ENCODE measurements around the gene NFAM1.

NFAM1 gene

DNA sequence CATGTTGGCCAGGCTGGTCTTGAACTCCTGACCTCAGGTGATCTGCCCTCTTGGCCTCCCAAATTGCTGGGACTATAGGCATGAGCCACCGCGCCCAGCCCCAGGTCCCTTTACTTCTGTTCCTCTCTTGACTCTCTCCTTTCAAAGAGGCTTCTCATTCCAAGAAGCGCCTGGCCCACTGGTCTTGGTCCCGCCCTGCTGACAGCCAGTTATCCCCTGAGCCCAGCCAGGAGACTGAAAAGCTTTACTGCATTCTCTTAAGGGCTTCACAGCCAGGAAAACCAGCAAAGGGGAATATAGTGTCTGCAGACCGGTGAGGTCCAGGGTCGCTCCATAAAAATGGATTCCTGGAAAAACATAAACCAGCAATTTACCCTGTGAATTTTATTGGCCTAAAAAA is 68.3 kb downstream of the NFAM1 start:
- in situ Hi-C loops (cut with MboI; ENCODE audit: low sequenced_read_pairs), result no loop called here

DNA sequence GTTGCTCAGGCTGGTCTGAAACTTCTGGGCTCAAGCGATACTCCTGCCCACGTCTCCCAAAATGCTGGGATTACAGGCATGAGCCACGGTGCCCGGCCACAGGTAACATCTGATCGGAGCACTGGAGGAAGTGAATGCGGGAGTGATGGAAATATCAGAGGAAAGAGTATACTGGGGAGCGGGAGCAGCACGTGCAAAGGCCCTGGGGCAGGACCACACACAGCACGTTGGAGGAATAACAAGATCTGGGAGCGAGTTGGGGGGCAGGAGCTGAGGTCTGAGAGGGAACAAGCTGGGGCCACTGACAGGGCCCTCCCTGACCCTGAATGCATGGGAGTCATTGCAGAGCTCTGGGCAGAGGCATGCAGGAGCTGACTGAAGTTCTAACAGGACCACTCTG is 70.7 kb downstream of the NFAM1 start:
- in situ Hi-C loops (cut with MboI; ENCODE audit: low sequenced_read_pairs), result no loop called here

DNA sequence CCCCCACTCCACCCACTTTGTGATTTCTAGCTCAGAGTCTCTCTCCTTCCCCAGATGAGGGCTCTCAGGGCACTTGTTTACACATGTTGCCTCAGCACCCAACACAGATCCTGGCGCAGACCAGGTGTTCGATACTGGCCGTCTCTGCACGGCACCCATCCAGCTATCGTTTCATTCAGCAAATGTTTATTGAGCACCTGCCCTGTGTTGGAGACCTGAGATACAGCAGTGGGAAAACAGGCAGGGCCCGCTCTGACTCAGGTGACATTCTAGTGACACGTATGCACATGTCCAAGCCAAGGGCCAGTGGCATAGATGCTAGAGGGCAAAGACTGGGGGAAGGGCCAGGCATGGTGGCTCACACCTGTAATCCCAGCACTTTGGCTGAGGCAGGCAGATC is 71.9 kb downstream of the NFAM1 start:
- in situ Hi-C loops (cut with MboI; ENCODE audit: low sequenced_read_pairs), result no loop called here

DNA sequence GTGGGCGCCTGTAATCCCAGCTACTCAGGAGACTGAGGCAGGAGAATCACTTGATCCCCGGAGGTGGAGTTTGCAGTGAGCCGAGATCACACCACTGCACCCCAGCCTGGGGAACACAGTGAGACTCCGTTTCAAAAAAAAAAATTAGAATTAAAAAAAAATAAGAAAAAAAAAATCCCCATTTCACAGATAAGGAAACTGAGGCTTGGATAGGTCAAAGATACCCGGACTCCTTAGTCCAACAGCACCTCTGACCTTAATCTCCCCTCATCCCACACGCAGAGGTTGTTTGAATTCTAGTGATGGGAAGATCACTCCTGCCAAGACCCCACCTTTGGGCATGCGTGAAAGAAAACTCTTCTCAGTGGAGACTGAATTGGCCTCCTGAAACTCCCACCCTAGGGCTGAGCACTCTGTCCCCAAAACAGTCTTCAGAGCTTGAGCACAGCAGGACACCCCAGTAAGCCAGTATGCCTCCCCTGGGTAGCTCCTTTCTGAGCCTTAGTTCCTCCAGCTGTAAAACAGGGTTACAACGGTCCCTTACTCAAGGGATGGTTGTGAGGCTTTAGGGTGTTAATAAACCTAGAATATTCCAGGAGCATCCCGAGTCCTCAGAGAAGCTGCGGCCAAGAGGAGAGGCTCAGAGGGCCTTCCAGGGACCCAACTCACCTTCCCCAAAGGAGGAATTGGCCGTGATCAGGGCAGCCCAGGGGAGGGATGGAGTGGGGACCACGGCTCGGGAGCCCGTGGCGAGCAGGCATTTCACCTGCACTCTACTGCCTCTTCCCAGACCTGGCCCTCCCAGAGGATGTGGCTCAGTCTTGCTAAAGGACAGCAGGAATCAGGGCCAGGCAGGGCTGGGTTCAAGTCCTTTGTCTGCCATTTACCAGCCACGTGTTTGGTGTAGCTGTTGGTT is 73.3 kb downstream of the NFAM1 start:
- in situ Hi-C loops (cut with MboI; ENCODE audit: low sequenced_read_pairs), result no loop called here

DNA sequence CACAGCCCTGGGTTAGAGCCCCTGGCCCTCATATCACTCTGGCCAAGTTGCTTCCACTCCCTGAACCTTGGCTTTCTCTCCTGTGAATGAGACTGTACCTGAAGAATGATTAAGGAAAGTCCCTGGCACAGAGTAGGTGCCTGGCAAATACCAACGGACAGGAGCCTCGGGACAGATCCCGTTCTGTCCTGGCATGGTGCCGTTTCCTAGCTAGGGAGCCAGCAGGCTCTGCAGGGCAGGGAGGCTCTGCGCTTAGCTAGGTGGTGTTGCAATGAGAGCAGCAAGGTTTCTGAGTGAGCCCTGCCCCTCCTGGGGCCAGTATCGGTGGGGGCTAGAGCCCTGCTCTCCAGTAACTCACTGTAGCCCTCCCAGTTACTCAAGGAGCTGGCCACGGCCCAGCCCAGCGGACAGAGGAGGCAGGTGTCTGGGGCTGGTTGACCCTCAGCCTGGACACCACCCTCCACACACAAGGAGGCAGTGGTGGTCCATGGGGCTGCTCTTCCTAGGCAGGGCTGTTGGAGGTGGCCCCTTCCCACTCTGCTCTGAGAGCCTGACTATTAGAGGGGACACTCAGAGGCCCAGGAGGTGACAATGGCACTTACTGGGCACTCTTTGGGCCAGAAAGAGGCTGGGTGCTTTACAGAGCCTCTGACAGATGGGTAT is 74.4 kb downstream of the NFAM1 start:
- in situ Hi-C loops (cut with MboI; ENCODE audit: low sequenced_read_pairs), result no loop called here

DNA sequence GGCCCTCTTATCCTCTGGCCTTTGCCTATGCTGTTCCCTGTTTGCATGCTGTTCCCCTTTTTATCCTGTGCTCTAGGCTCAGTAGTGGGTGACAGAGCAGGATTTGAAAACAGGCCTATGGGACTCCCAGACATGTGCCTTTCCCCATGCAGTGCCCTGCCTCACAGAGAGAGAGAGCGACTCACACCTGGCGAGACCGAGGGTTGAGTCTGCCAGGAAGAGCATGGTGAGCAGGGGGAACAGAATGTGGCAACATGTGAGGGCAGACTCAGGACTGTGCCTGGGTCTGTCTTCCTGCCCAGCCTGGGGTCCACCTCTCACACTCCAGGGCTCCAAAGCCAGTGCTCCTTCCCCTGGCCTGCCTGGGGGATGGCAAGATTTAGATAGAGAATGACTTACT is 75.0 kb downstream of the NFAM1 start:
- in situ Hi-C loops (cut with MboI; ENCODE audit: low sequenced_read_pairs), result no loop called here

DNA sequence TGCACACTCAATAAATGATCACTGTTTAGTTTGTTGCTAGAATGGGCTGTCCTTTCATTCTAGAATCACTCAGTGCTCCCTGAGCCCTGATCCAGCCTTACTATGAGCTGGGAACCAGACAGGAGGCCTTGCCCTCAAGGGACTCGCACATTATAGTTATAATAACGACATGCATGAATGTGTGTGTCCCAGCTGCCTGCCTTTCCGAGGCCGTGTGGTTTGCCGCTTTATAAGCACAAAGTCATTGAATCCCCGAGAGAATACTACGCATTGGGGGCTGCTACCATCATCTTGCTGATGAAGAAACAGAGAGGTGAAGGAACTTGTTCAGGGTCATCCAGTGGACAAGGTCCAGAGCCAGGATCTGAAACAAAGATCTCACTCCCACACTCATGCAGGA is 75.7 kb downstream of the NFAM1 start:
- in situ Hi-C loops (cut with MboI; ENCODE audit: low sequenced_read_pairs), result no loop called here

DNA sequence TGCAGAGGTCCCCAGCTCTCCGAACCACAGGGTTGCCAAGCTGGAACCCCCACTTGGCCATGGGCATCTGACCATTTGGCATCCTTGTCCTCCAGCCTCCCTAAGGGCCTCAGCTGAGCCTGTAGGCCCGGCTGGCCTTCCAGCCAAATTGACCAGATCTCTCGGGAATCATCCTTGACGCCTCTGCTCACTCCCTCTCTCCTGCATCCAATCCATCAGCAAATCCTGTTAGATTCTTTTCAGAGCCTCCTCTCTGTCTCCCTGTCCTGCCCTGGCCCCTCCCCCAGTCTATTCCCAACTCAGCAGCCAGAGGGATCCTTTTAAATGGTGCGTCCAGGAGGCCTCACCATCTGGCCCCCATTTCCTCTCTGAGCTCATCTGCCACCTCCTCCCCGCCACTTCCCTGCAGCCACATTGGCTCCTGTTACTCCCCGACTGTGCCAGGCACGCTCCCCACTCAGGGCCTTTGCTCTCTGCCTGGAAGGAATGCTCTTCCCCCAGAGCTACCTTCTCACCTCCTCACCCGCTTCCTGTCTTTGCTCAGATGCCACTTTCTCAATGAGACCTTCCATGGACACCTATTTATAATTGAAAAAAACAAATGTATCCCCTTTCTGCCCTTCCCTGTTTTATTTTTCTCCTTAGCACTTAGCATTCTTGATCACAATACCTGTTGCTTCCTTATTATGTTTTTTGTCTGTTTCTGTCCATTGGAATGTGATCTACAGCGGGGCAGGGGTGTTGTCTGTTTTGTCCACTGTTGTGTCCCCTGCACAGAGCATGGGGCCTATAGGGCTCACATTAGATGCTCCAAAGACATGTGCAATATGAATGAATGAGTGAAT is 78.1 kb downstream of the NFAM1 start:
- in situ Hi-C loops (cut with MboI; ENCODE audit: low sequenced_read_pairs), result no loop called here

DNA sequence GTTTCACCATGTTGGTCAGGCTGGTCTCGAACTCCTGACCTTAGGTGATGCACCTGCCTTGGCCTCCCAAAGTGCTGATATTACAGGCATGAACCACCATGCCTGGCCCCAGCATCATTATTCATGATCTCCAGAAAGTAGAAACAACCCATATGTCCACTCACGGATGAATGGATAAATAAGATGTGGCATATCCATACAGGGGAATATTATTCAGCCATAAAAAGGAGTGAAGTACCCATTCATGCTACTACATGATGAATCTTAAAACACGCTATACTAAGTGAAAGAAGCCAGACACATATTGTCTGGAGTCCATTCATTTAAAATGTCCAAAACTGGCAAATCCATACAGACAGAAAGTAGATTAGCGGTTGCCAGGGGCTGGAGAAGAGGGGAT is 81.8 kb downstream of the NFAM1 start:
- in situ Hi-C loops (cut with MboI; ENCODE audit: low sequenced_read_pairs), result no loop called here

DNA sequence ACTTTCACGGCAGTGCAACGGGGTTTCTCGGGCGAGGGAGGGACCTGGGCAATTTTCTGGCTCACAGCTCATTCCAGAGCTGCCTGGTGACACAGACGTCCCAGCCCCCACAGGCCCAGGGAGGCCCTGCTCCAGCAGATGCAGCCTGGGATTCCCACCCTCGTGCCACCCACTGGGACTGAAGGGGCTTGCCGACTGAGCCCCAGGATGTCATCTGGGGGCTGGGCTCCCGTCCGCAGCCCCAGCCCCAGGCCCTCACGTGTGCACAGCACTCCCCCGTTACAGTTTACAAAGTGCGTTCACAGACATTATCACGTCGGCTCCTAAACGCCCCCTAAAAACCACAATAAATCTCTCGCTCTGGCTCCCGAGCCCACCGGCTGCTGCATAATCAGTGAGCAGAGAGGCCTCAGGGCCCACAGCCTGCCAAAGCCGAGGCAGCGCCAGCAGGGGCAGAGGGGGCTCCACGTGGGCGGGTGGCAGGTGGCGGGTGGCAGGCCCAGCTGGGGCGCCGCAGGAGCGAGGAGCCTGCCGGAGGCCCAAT is 84.8 kb downstream of the NFAM1 start:
- in situ Hi-C loops (cut with MboI; ENCODE audit: low sequenced_read_pairs), result no loop called here

DNA sequence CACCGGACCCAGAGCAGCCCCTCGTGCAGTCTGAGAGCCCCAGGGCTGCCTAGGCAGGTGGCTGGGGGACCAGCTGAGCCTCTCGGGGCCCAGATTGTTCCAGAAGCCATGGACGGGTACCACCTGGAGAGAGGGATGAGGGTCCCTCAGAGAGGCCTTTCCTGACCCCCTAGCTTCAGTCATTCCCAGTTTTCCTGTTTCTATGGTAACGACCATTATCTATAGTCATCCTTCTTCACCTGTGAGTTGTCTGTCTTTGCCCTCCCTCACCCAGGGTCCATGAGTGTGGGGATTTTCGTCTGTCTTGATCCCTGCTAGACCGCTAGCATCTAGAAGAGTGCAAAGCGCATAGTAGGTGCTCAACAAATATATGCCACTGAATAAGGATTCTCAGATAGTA is 85.5 kb downstream of the NFAM1 start:
- in situ Hi-C loops (cut with MboI; ENCODE audit: low sequenced_read_pairs), result no loop called here

DNA sequence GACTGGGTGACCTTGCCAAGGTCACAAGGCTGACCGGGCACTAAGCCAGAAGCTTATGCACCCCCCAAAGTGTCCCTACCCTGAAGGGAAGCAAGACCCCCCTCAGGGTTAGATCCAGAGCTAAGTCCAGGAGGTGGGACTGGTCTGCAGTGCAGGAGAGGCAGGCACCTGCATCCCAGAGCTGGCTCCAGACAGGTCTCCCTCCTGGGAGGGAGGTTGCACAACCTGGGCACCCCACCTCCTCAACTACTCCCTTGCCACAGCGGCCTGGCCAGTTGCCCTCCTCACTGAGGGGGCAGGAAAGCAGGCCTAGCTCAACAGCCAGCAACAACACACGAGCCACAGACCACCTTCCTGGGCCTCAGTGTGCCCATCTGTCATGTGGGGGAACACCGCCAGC is 86.7 kb downstream of the NFAM1 start:
- in situ Hi-C loops (cut with MboI; ENCODE audit: low sequenced_read_pairs), result no loop called here

DNA sequence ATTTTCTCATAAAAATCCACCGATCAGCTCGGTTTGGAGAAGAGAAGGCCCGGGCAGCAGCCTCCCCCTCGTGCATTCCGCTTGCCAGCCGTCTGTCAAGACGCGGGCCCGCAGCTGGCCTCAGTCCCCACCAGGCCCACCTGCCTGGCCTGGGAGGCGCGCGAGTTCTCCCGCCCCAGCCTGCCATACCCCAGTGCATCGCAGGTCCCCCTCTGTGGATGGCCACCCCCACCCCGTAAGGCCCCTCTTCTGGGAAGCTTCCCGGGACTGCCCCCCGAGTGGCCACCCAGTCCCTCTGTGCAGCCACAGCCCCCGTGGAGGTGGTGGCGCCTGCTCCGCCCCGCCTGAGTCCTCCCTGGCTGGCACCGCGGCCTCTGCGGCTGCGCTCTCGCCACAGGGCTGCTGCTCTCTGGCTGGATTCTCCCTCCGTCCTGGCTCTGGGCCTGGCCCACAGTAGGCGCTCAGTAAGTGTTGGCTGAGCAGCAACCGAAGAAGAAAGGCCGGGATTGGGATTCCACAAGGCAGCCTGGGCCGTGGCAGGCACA is 87.8 kb downstream of the NFAM1 start:
- in situ Hi-C loops (cut with MboI; ENCODE audit: low sequenced_read_pairs), result no loop called here

DNA sequence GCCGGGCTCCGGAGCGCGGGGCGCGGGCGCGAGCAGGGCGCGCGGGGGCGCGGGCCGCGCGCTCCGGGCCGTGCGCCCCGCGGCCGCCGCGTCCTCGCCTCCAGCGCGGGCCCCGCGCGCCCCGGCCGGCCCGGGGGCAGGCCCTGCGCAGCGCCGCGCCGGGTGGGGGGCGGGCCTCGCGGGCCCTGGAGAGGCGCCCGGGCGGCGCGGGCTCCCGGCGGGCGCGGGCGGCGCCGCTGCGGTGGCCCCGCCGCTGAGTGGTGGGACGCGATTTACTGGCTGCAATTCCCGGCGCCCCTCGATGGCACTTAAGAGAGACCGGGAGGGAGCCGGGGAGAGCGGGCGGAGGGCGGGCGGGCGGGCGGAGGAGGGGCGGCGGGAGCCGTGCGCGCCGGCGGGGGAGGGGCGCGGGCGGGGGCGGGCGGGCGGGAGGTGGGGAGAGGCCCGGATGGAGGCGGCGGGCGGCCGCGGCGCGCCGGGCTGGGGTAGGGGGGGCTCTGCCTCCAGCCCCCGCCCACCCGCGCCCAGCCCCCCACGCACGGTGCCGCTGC is 88.6 kb downstream of the NFAM1 start:
- in situ Hi-C loops (cut with MboI; ENCODE audit: low sequenced_read_pairs), result no loop called here

DNA sequence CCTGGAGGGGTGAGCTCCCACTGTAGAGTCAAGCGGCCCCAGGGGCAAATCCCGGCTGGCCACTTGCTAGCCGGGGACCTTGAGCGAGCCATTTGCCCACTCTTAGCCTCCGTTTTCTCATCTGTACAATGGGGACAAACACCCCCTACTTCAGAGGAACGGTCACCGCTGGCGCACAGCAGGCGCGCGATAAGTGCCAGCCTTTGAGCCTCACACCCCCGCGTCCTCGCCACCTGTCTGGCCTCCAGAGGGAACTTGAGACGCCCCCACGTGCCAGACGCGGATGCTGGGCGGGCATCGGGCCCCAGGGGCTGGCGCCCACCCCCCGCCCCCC is 89.1 kb downstream of the NFAM1 start:
- in situ Hi-C loops (cut with MboI; ENCODE audit: low sequenced_read_pairs), result no loop called here

DNA sequence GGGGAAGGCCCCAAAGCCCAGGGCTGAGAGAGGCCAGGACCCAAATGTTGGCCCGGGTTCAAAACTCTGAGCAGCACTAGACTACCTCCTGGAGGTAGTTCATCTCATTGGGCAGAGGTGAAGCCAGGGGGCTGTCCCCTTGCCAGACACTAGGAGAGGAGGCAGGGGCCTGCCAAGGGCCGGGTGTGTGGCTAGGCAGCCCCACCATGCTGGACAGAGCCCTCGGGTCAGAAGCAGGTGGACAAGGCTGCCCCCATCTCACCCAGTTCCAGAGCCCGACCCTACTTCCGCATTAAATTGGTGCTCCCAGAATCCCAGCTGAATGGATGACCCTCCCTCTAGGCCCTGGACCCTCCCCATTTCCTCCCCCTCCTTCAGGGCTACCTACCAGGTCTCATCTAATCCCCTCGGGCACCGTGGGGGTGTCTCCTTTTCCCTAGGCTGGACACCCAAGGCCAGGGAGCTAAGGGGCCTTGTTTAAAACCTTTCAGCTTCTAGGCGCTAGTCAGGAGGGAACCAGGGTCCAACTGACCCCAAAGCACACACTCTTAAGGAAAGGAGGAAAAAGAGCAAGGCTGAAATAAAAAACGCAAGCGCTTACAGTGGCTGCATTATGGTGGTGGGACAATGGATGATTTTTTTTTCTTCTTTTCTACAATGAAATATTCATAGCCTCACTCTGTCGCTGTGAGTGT is 89.6 kb downstream of the NFAM1 start:
- in situ Hi-C loops (cut with MboI; ENCODE audit: low sequenced_read_pairs), result no loop called here

DNA sequence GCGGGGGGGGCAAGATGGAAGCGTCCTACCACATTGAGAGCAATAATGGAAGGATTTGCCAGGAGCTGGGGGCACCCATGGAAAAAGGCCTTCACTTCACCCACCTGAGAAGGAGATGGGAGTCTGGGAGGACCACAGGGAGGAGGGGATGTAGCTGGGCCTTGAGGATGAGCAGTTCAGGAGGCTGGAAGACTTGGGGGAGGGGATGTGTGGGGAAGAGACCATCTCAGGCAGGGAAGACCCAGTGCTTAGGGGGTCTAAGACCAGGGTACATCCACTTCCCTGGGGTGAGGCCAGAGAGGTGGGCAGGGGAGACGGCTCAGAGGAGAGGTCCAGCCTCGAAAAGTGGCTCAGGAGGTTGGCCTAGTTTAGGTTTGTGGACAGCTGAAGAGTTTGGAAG is 90.4 kb downstream of the NFAM1 start:
- in situ Hi-C loops (cut with MboI; ENCODE audit: low sequenced_read_pairs), result no loop called here

DNA sequence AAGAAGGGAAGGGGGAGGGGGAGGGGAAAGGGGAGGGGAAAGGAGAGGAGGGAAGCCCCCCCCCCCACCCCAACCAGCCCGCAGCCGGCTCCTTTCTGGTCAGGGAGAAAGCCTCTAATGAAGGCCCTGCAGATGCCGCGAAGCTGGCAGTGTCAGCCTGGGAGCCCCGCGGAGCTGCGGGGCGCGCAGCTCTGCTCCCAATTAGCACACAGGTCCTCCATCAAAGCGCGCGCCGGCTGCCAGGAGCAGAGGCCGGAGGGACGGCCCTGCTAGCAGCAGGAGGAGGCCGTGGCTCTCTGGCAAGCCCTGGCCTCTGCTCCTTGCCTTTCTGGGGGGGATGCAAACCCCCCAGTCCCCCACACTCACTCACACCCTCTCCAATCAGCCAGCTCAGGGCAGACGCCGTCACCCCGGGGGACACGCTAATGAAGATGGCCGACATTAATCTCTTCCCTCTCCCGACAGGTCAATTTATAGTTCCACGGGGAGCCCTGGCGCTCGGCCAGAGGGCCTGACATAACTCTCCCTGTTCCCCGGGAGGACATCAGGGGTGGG is 91.3 kb downstream of the NFAM1 start:
- in situ Hi-C loops (cut with MboI; ENCODE audit: low sequenced_read_pairs), result no loop called here

DNA sequence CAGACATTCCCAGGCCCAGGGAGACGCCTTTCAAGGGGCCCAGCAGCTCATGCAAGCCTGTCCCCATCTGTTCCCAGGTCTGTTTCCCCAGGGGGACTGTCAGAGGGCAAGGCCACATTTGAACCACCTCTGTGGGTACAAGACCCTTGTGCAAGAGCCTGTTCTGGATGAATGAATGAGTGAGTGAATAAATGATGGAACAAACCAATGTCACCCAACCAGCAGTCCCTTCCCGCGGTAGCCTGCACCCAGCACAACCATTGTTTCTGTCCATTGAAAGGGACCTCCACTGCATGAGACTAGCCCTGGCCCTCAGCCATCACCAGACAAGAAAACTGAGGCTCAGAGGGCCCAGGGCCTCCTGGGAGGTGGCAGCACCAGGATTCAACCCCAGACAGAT is 92.1 kb downstream of the NFAM1 start:
- in situ Hi-C loops (cut with MboI; ENCODE audit: low sequenced_read_pairs), result no loop called here

DNA sequence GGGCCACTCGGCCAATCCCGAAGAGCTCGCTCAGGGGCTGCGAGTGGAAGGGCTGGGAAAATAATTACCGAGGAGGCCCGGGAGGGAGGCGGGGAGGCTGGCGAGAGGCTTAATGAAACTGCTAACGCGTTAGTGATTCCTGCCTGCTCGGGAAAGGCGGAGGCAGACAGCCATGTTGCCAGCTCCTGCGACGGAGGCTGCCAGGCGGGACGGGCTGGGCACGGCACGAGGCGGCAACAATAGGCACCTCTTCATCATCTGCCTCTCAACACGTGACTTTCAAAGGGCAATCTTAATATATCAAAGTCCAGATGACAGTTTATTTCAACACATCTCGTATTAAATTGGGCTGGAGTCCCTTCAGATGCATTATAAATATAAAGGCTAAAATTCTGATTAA is 93.7 kb downstream of the NFAM1 start:
- in situ Hi-C loops (cut with MboI; ENCODE audit: low sequenced_read_pairs), result no loop called here
